PC-3 (cell line): ENCODE data around the gene DNLZ.

Experiments used
- CTCF ChIP-seq: fragments of 300-600 bp; sonication (generic); conservative IDR thresholded peaks from 2 replicates; pipeline ENCODE4 v1.5.1; 2017; ENCODE audit warnings: antibody characterized with exemption, low read depth, mild to moderate bottlenecking, low read length
- EZH2 ChIP-seq: fragments of 300-600 bp; sonication (generic); IDR thresholded peaks from one replicate; pipeline ENCODE4 v1.6.1; 2017; ENCODE audit warnings: antibody characterized with exemption, mild to moderate bottlenecking, low read length; ENCODE audit not compliant: unreplicated experiment
- EZH2phosphoT487 ChIP-seq: fragments of 300-600 bp; sonication (generic); IDR thresholded peaks from 2 replicates; pipeline ENCODE4 v1.6.1; 2018; ENCODE audit warnings: mild to moderate bottlenecking, antibody characterized with exemption, low read length, borderline replicate concordance

- no peak for TF ChIP-seq CTCF
- no peak for TF ChIP-seq EZH2
- TF ChIP-seq EZH2phosphoT487: no peak
These were observed 25.0 kb downstream of the DNLZ start for GRCh38 chr9:136338511-136338910.
